GM23338 (cell line): ENCODE measurements around the gene C3orf80.

Experiments used
- CTCF ChIP-seq, 2 experiments: fragments of 200-600 bp in 1 of 2; sonication (generic) in 1 of 2; conservative IDR thresholded peaks; 2 replicates each; pipeline versions ENCODE4 v1.5.1 to v1.6.1; 2016 to 2017; ENCODE audit warnings: antibody characterized with exemption in 2 of 2, low read depth in 2 of 2, mild to moderate bottlenecking in 2 of 2, moderate library complexity in 1 of 2
- EZH2 ChIP-seq: fragments of 200-600 bp; sonication (generic); IDR thresholded peaks from one replicate; pipeline ENCODE4 v1.8.0; 2017; ENCODE audit warnings: antibody characterized with exemption, mild to moderate bottlenecking, low read depth; ENCODE audit not compliant: unreplicated experiment
- JUNB ChIP-seq: IDR thresholded peaks from one replicate; pipeline ENCODE4 v1.6.1; 2016; ENCODE audit warnings: antibody characterized with exemption; ENCODE audit not compliant: unreplicated experiment
- NANOG ChIP-seq: IDR thresholded peaks from 2 replicates; pipeline ENCODE4 v1.6.1; 2016; ENCODE audit warnings: antibody characterized with exemption, borderline replicate concordance
- REST ChIP-seq: IDR thresholded peaks from one replicate; pipeline ENCODE4 v1.6.1; 2018; ENCODE audit warnings: antibody characterized with exemption; ENCODE audit not compliant: unreplicated experiment

GRCh38 chr3:160180581-160181216, 44.5 kb upstream of the C3orf80 start:
- TF ChIP-seq EZH2: no peak
- no peak for TF ChIP-seq REST
- no peak for TF ChIP-seq CTCF (conservative IDR thresholded peaks at IDR 0.05; ENCODE audit: low read depth in 2 of 2)
- TF ChIP-seq NANOG: no peak
- TF ChIP-seq JUNB: no peak
